NCI-H1436 treated with DMSO at 0.1 percent for 48 hours (cell line): ENCODE measurements around the gene RNMT.
A peak's percentile ranks its signal among the peaks of the same experiment; 100 is the strongest.
"Not testable (repeated sequence)": the region's sequence is repeated elsewhere in the genome, so short reads cannot be mapped to it uniquely, and the experiment has no call there.

Source experiments
- DNase-seq: peaks from one replicate; lab custom pipeline; 2025; lab: John Stamatoyannopoulos, UW

RNMT gene

DNA sequence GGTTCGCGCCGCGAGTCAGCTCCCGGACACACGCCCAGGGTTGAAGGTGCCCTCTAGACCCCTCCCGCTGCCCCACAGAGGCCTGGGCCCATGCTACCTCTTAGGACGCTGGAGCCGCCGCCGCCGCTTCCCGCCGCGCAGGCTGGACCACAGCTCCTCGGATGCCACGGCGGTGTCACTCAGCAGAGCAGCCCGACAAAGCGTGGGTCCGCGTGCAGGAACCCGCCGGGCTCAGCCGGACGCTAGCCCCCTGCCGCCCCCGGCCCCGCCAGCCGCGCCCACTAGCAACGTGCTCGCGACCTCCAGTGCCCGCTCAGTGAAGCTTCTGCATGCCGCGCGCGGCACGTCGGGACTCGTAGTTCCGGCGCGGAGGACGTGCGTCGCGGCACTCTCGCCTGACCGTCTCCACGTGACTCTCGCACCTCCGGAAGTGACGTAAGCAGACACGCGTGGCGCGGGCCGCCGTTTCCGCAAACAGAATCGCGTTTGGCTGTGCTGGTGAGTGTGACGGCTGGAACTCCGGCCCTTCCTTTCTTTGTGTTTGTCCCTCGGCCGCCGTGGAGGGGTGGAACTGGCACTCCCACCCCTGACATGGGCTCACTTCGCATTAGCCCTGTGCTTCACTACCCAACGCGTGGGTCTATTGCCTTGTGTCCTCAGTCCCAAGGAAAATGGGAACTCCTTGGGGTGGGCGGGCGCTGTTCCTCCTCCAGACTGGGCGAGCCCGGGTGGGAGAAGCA, at the start of gene RNMT, which contains the start of gene FAM210A:
RNMT (plus strand) TSS at position 442 of the 740 bp plus-strand sequence. CDS start 4,845 bp downstream, outside the sequence.
FAM210A (minus strand) TSS at position 327 of the 740 bp plus-strand sequence. CDS start 44,481 bp downstream, outside the sequence.
- peak; percentile 55 for DNase-seq

DNA sequence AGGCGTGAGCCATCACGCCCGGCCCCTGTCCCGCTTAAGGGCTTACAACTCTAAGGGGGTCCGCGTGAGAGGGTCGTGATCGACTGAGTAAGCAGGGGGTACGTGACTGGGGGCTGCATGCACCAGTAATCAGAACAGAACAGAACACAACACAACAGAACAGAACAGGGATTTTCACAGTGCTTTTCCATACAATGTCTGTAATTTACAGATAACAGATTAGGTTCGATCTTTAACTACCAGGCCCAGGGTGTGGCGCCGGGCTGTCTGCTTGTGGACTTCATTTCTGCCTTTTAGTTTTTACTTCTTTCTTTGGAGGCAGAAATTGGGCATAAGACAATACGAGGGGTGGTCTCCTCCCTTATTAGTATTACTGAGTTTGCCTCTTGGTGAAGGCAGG, 49.1 kb upstream of the RNMT start:
- not testable (repeated sequence) for DNase-seq

DNA sequence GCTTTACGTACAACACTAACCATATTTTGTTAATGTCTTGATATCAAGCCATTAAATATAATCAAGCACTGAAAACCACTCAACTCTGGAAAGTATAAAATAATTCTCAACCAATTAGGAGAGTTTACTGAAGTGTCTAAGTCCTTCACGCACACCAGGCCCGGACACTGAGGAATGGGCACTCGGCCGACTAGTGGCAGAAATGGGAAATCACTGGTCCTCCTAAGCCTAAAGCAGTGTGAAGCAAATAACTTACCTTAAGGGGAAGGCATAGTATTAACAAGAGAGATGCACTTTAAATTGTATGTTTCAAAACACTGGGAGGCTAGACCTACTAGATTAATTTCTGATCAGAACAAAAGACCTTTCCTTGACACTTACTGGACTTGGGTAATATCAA, 45.9 kb upstream of the RNMT start:
- no peak for DNase-seq

DNA sequence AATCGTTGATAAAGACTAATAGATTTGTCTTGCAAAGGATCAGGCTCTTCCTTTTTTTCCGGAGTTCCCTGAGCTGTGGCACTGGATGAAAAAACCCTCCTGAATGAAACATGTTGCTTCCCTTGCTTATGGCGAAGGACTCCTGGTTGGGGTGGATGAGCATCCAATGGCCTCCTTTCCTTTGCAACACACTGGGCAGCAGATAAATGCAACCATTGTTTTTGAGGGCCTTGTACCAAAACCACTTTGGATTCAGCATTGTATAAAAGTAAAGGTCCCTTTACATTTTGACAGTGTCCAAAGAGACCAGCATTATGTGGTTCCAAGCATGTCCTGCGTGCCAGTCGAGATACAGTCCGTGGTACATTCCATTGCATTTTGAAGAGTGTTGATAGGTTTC, 44.8 kb upstream of the RNMT start:
- DNase-seq: no peak

DNA sequence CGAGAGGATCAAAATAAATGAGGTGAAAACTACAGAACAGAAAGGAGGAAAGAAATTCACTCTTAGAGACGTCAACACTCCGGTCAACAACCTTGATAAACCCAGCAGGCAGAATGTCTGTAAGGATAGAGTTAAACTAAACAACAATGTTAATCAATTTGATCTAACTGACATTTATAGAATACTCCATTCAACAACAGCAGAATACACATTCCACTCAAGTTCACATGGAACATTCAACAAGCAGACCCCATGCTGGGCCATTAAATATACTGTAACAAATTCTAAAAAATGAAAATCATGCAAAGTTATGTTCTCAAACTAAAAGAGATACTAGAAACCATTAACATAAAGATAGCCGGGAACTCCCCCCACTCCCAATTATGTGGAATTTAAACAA, 41.9 kb upstream of the RNMT start:
- no peak for DNase-seq

DNA sequence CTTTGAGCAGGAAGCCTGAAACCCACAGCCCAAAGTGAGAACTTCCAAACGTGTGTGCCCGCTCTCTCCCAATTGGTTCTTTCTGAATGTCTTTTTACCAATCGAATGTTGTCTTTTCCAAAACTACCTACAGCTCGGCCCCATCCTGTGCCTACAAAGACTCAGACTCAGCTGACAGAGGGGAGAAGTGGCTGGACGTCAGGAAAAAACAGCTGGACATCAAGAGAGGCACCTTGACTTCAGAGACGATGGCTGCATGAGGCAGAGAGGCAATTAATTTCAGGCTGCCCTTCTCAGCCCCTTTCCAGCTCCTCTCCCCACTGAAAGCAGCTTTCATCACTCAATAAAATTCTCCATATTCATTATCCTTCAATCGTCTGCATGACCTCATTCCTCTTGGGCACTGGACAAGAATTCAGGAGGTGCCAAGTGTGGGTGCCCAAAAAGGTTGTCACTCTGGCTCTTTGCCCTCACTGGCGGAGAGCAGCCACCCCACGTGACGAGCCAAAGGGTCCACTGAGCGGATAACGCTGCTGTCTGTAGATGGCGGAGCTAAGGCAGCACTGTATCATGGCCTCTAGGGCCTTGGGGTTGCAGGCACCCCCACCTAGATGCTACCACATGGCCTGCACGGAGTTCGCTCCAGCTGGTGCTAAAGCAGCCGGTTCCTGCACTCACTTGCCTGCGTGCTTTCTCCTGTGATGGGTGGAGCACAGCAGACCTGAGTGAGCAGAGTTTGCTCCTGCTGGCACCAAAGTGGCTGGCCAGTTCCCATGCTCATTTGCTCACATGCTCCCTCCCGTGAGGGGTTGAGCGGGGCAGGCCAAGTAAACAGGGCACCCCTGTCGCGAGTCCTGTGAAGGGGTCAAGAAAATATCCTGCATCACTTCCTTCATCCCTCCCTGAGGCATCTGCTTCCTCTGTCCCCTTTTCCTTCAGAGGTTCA, 38.0 kb upstream of the RNMT start:
- DNase-seq: no peak

DNA sequence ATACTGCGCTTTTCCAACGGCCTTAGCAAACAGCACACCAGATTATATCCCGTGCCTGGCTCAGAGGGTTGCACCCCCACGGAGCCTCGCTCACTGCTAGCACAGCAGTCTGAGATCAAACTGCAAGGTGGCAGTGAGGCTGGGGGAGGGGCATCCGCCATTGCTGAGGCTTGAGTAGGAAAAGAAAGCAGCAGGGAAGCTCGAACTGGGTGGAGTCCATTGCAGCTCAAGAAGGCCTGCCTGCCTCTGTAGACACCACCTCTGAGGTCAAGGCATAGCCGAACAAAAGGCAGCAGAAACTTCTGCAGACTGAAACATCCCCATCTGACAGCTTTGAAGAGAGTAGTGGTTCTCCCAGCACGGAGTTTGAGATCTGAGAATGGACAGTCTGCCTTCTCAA, 36.4 kb upstream of the RNMT start:
- not testable (repeated sequence) for DNase-seq

DNA sequence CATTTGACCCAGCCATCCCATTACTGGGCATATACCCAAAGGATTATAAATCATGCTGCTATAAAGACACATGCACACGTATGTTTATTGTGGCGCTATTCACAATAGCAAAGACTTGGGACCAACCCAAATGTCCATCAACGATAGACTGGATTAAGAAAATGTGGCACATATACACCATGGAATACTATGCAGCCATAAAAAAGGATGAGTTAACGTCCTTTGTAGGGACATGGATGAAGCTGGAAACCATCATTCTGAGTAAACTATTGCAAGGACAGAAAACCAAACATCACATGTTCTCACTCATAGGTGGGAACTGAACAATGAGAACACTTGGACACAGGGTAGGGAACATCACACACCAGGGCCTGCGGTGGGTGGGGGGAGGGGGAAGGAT, 31.1 kb upstream of the RNMT start:
- DNase-seq: not testable (repeated sequence)

DNA sequence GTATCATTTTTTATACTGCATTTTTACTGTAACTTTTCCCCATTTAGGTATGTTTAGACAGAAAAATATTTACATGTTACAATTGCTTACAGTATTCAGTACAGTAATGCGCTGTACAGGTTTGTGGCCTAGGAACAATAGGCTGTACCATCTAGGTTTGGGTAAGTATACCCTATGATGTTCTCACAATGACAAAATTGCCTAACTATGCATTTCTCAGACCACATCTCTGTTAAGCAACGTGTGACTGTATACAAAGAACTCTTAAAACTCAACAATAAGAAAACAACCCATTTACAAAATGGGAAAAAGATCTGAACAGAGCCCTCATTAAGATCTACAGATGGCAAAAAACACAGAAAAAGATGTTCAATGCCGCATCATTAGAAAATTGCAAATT, 29.5 kb upstream of the RNMT start:
- no peak for DNase-seq

DNA sequence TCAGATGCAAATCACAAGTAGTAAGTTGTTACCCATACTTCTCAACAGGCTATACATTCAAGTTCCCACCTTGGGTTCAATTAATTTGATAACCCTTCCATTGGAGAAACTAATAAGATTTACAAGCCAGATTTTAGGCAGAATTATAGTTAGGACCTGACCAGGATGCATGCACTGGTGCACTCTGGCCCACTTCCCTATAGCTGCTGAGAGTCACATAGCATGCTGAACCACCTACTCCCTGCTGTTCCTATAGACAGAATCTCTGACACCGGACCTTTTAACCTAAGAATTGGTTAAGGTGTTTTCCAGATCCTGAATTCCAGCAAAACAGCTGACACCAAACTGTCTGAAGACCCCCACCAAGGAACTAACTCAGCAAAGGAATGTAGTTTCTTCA, 26.3 kb upstream of the RNMT start:
- DNase-seq: no peak

DNA sequence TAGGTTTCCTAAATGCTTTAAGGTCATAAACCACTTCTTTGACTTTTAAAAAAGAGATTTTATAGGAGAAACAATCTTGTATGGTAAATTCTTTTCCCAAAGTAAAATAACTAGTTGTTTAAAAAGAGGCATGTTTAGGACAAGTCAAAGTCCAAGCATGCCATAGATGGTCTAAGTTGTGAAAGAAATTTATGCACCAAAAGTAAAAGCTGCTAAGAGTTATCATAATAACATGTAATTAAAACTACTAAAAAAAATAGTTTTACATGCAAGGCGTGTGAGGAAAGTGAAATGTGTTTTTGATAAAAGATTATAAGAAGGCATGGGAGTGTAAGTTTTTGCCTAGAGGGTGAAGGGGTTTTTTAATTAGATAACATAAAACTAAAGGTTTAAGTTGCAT, 22.6 kb upstream of the RNMT start:
- DNase-seq: no peak

DNA sequence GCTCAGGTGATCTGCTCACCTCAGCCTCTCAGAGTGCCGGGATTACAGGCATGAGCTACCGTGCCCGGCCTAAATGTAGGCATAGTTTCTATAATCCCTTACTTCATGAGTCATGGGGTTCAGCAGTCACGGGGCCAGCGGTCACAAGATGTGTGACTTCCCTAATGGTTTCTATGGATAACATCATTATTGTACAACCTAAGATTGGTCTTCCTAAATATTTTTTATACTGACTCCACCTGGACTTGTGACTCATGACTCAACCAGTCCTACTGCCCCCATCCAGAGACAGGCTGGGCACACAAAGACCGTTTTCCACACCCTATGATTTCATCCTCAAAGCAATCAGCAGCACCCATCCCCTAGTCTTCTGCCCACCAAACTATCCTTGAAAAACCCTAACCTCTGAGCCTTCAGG, 16.1 kb upstream of the RNMT start:
- DNase-seq: no peak

DNA sequence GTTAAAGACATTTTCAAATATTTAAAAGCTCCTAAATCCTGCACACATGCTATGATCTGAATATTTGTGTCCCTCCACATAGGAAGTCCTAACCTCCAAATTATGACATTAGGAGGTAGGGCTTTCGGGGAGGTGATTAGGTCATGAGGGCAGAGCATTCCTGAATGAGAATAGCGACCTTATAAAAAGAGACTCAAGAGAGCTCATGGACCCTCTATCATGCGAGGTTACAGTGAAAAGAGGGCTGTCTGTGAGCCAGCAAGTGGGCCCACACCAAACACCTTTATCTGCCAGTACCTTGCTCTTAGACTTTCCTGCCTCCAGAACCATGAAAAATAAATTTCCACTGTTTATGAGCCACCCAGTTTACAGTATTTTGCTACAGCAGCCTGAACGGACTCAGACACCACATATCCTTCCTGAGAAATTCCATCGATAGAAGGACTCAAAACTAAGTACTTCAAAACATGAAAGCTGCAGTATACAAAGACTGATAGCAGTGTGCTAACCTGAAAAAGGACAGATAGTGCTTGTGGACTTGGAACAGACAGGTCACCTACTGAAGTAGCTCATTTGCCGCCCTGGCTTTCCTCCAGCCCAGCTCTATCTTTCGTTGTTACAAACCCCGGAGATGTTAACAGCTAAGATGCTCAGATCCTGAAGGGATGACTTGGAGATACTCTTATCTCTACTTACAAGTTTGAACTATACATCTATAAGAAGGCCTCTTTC, 13.9 kb upstream of the RNMT start:
- no peak for DNase-seq

DNA sequence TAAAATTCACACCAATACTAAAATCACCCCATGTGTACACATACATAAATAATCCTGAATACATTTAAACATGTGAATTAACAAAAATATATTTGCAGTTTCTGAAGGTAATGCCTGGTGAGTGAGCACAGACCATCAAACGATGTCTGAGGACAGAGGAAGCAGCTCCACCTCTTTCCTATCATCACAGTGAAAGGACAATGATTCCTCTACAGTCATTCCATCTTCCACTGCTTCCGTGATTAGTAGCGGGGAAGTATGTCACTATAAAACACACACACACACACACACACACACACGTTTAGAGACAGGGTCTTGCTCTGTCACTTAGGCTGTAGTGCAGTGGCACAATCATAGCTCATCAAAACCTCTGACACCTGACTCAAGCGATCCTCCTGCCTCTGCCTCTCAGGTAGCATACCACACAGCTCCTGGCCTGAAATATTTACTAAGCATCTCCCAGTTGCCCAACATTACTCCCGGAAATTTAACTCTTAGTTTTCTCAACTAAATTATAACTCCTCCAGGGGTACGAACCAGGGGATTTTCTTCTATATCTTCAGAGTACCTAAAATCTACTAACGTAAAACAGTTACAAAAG, 12.9 kb upstream of the RNMT start:
- no peak for DNase-seq

DNA sequence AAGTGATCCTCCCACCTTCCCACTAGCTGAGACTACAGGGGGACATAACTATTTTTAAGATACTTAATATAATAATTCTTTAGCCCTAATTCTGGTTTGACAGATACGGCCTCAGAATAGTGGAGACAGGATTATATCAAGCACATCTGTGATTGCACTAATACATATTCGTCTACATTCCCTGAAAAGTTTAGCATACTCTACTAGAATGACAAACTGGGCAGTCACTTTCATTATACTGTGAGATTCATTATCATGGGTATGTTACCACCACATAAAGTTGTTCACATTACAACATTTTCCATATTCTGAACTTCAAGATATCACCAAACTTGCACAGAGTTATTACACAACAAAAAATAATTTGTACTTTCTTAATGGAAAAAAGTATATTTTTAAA, 11.1 kb upstream of the RNMT start:
- no peak for DNase-seq

DNA sequence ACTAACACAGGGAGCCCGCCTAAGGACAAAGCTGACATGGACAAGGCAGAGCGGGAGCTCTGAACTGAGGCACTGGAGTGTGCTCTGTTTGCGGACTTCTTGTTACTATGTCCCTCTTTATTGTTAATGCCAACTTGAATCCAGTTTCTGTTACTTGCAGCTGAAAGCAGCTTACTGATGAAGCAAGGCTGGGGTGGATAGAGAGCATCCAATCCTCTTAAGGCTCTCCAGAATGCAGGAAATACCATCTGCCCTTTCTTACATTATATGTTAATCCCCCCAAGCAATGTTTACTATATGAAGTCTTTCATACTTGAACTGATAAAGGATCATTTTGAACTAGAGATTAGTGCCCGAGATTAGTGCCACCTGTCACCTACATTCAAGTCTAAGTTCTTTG, 9.6 kb upstream of the RNMT start:
- DNase-seq: no peak

DNA sequence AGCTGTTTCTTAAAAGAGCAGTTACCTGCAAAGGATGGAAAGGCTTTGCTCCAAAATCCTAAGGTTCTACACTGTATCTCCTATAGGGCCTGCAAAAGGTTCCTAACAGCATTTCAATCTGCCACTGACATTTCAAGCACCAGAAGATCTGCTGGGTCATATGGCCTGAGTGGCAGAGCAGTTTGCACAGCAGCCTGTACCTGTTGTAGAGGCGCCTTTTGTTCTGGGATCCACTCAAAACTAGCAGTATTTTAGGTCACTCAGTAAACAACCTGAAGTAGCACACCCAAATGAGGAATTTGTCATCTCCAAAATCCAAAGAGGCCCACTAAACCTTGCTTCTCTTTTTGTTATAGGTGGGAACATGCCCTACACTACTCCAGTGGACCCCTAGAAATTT, 6.3 kb upstream of the RNMT start:
- DNase-seq: no peak

DNA sequence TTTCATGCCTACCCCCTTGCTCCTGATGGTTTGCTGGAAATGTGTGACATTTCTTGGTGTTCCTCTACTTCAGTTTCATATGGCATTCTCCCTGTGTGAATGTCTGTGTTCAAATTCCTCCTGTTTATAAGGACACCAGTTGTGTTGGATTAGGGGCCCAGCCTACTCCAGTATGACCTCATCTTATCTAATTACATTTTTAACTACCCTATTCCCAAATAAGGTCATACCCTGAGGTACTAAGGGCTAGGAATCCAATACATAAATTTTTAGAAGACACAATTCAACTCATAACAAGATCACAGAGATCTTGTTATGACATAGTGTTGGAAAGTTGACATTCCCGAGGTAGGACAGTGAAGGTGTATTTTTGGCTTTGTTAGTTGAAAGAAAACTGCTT, 5.6 kb upstream of the RNMT start:
- no peak for DNase-seq

DNA sequence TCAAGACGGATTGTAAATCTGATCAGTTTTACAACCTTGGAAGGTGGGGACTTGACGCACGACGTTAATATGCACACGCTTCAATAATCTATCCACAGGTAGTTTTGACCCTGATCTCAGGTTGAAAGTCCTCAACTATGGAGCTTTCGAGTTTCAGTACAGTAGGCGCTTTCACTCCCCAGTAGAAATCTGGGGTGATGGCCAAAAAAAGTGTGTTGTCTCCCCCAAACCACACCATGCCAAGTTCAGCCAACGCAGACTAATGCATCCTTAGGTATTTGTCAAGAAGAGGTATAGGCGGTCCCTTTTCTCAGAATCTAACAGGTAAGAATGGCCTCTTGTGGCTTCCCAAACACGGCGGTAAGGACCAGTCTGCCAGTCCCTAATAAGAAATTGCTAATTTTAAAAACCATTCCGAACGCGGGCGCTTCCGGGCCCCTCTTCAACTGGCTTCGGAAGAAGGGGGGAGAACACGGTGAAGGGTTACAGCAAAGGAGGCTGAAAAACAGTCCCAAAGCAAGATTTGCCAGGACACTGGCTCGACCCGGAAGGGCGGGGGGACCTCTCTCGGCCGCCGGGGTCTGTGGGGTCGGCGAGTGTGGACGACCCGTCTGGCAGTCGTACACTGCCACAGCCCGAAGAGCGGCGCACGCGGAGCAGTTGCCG, 774 bp upstream of the RNMT start:
- no peak for DNase-seq

DNA sequence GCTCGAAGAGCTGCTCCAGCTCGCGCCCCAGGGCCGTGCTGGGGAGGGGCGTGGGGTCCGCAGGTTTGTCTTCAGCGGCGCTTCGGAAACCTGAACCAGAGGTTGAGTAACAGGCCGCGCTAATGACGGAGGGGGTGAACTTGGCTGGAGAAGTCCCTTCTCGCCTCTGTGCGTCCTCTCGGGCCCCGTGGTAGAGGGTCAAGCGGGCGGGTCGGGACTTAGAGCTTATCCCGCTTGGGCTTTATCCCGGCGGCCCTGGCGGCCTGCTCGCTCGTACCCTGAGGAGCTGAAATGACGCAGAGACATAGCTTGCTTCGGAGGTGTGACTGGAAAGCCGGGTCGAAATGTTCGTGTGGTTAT, 479 bp downstream of the RNMT start:
- no peak for DNase-seq

DNA sequence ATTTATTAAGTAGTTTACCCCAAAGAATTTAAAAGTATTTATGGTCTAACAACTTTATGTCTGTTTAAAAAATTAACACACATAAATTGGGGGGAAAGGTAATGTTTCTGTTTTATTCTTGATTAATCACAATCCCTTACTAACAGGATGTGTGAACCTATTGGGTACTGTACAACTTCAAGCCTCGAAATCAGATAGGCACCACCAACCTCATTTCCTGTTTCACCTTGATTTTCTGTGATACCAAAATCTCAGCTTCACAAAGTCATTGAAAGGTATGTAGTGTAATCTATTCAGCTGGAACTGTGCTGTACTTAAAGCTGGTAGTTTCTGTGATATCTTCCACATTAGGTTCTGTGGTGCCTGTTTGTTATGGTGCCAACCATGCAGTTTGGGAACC, 4.0 kb downstream of the RNMT start:
- DNase-seq: no peak

DNA sequence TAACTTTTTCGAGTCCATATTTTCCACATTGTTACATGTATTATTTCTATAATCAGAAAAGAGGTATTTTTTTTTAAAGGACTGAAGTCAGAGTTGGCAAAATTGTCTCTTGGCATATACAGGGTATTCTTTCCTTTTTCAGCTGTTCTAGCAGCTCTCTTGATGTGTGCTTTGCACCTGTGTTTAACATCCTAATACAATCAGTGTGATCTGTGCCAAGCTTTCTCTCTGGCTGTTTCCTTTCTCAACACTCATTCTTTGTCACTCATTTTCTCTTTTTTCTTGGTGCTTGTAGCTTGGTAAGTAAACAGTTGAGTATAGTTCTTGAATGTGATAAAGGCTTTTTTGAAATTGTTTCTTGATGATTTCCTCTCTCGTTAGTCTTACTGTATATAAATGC, 9.2 kb downstream of the RNMT start:
- no peak for DNase-seq
